Measurements from ENCODE around the gene FTO. TPM values are rescaled to one million over a fixed set of nuclear protein-coding genes. Genes with fewer than 3 reads are reported as not detected.

Gene FTO
- total RNA-seq, 1 donor from 2014 or later, result 106 TPM

- H3K27ac Mint-ChIP-seq (ENCODE audit: unreplicated experiment), result no peak overlapping the region
- H3K36me3 Mint-ChIP-seq (ENCODE audit: unreplicated experiment), result no peaks in the 10 kb centered on the region
- H3K9me3 Mint-ChIP-seq (ENCODE audit: unreplicated experiment), result peaks cover 19% of the 10 kb centered on the region
- H3K4me1 Mint-ChIP-seq (ENCODE audit: low read depth, unreplicated experiment), result peaks cover 32% of the 10 kb centered on the region
- H3K27me3 Mint-ChIP-seq (ENCODE audit: unreplicated experiment), result peaks cover 13% of the 10 kb centered on the region
- DNase-seq, result no peak
- TF ChIP-seq, protein P1, sequence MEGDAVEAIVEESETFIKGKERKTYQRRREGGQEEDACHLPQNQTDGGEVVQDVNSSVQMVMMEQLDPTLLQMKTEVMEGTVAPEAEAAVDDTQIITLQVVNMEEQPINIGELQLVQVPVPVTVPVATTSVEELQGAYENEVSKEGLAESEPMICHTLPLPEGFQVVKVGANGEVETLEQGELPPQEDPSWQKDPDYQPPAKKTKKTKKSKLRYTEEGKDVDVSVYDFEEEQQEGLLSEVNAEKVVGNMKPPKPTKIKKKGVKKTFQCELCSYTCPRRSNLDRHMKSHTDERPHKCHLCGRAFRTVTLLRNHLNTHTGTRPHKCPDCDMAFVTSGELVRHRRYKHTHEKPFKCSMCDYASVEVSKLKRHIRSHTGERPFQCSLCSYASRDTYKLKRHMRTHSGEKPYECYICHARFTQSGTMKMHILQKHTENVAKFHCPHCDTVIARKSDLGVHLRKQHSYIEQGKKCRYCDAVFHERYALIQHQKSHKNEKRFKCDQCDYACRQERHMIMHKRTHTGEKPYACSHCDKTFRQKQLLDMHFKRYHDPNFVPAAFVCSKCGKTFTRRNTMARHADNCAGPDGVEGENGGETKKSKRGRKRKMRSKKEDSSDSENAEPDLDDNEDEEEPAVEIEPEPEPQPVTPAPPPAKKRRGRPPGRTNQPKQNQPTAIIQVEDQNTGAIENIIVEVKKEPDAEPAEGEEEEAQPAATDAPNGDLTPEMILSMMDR (IDR thresholded peaks at IDR 0.05; ENCODE audit: partially characterized antibody, unreplicated experiment), result no peak
- H3K4me3 Mint-ChIP-seq (ENCODE audit: unreplicated experiment), result no peak overlapping the region
These were observed 371.5 kb downstream of the FTO start for GRCh38 chr16:54075446-54075845.

DNA sequence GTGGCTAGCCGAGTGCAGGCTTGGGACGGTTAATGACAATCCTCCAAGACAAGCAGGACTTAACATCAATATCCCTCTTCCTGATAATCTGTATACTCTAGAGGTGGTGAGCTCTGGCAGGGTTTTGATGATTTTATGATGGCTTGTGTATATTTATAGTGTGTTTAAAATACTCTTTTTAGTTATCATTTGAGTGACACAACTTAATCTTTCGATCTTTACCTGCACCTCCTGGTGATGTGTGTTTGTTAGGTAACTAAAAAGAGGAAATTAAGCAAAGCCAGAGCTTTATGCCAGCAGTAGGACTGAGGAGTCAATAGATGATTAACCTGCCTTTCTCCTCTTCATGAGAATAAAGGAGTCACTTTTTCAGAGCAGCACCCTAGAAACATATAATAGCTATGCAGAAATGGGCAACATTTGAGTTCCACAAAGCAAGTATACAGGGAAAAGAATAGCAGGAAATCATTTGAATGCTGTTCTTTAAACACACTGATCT, 372.1 kb downstream of the FTO start:
- peaks cover 16% of the 10 kb centered on the region for H3K9me3 Mint-ChIP-seq (ENCODE audit: unreplicated experiment)
- no peak for DNase-seq
- H3K4me1 Mint-ChIP-seq (ENCODE audit: low read depth, unreplicated experiment), result peaks cover 27% of the 10 kb centered on the region
- H3K27me3 Mint-ChIP-seq (ENCODE audit: unreplicated experiment), result peaks cover 13% of the 10 kb centered on the region
- H3K4me3 Mint-ChIP-seq (ENCODE audit: unreplicated experiment), result no peak overlapping the region
- no peak overlapping the region for H3K27ac Mint-ChIP-seq (ENCODE audit: unreplicated experiment)
- TF ChIP-seq, protein P1 (IDR thresholded peaks at IDR 0.05; ENCODE audit: partially characterized antibody, unreplicated experiment), result no peak
- H3K36me3 Mint-ChIP-seq (ENCODE audit: unreplicated experiment), result no peaks in the 10 kb centered on the region

- Mint-ChIP-seq H3K9me3 (ENCODE audit: unreplicated experiment) (peaks cover 6% of the 10 kb centered on the region), H3K4me1 (ENCODE audit: low read depth, unreplicated experiment) (peaks cover 15% of the 10 kb centered on the region), H3K27ac (ENCODE audit: unreplicated experiment) (no peak overlapping the region), H3K4me3 (ENCODE audit: unreplicated experiment) (no peak overlapping the region), H3K27me3 (ENCODE audit: unreplicated experiment) (peaks cover 5% of the 10 kb centered on the region), H3K36me3 (ENCODE audit: unreplicated experiment) (no peaks in the 10 kb centered on the region)
- TF ChIP-seq, protein P1 (IDR thresholded peaks at IDR 0.05; ENCODE audit: partially characterized antibody, unreplicated experiment), result no peak
- no peak for DNase-seq
These were observed 373.3 kb downstream of the FTO start for GRCh38 chr16:54077050-54077821.

GRCh38 chr16:54080524-54081008, 376.6 kb downstream of the FTO start:
- H3K4me1 Mint-ChIP-seq (ENCODE audit: low read depth, unreplicated experiment), result peaks cover 5% of the 10 kb centered on the region
- no peak overlapping the region for H3K27ac Mint-ChIP-seq (ENCODE audit: unreplicated experiment)
- no peaks in the 10 kb centered on the region for H3K27me3 Mint-ChIP-seq (ENCODE audit: unreplicated experiment)
- no peaks in the 10 kb centered on the region for H3K36me3 Mint-ChIP-seq (ENCODE audit: unreplicated experiment)
- DNase-seq, result no peak
- TF ChIP-seq, protein P1 (IDR thresholded peaks at IDR 0.05; ENCODE audit: partially characterized antibody, unreplicated experiment), result no peak
- no peaks in the 10 kb centered on the region for H3K9me3 Mint-ChIP-seq (ENCODE audit: unreplicated experiment)
- H3K4me3 Mint-ChIP-seq (ENCODE audit: unreplicated experiment), result no peak overlapping the region

GRCh38 chr16:54086791-54087190, 382.8 kb downstream of the FTO start:
- no peak for DNase-seq
- Mint-ChIP-seq H3K9me3 (ENCODE audit: unreplicated experiment) (no peaks in the 10 kb centered on the region), H3K27me3 (ENCODE audit: unreplicated experiment) (no peaks in the 10 kb centered on the region), H3K4me1 (ENCODE audit: low read depth, unreplicated experiment) (peaks cover 5% of the 10 kb centered on the region), H3K4me3 (ENCODE audit: unreplicated experiment) (no peak overlapping the region), H3K36me3 (ENCODE audit: unreplicated experiment) (no peaks in the 10 kb centered on the region), H3K27ac (ENCODE audit: unreplicated experiment) (no peak overlapping the region)
- TF ChIP-seq, protein P1 (IDR thresholded peaks at IDR 0.05; ENCODE audit: partially characterized antibody, unreplicated experiment), result no peak
